PC-3 (cell line): ENCODE measurements around the gene DHRS2. TPM values are rescaled to one million over a fixed set of nuclear protein-coding genes. Genes with fewer than 3 reads are reported as not detected.
"Not testable (repeated sequence)": the region's sequence is repeated elsewhere in the genome, so short reads cannot be mapped to it uniquely, and the experiment has no call there.

Source experiments
- ATAC-seq: fragments of 200-7000 bp; cut with Tn5 transposase; 2 replicates; pipeline ENCODE4 v1.9.1; 2020; ENCODE audit warnings: mild to moderate bottlenecking, moderate library complexity
- BruUV-seq: library from RNA; stranded (reverse); fragments of 400-500 nt; replicated peaks from 2 replicates; lab custom pipeline; 2021; lab: Mats Ljungman, UMichigan
- CTCF ChIA-PET: fragments of 300-600 bp; sonication (Branson Sonifier 250); formaldehyde crosslinking; loops from one replicate; lab custom pipeline; 2022; ENCODE audit warnings: antibody characterized with exemption; lab: Charles Lee
- POLR2A ChIA-PET: fragments of 300-600 bp; sonication (Branson Sonifier 250); formaldehyde crosslinking; loops from one replicate; lab custom pipeline; 2022; ENCODE audit warnings: antibody characterized with exemption; ENCODE audit not compliant: unreplicated experiment; lab: Charles Lee
- DNase-seq: peaks from one replicate; pipeline ENCODE4 v3.0.0-alpha.2; 2015
- H2AFZ ChIP-seq: fragments of 300-600 bp; sonication (generic); 2 replicates; pipeline ENCODE4 v1.6.0; 2016; ENCODE audit warnings: antibody characterized with exemption, low read length
- H3F3A ChIP-seq: fragments of 300-600 bp; sonication (generic); one replicate; pipeline ENCODE4 v1.6.0; 2017; ENCODE audit warnings: antibody characterized with exemption, low read length, control low read depth, mild to moderate bottlenecking; ENCODE audit not compliant: unreplicated experiment
- H3K27ac ChIP-seq: fragments of 300-600 bp; sonication (generic); 2 replicates; pipeline ENCODE4 v1.5.1; 2016; ENCODE audit warnings: mild to moderate bottlenecking, low read length
- H3K27me3 ChIP-seq: fragments of 300-600 bp; sonication (generic); 2 replicates; pipeline ENCODE4 v1.6.1; 2016; ENCODE audit warnings: low read length, mixed read lengths
- H3K36me3 ChIP-seq: fragments of 300-600 bp; sonication (generic); 2 replicates; pipeline ENCODE4 v1.6.1; 2016; ENCODE audit warnings: low read depth, mixed run types, low read length, mixed read lengths
- H3K4me1 ChIP-seq: fragments of 300-600 bp; sonication (generic); 2 replicates; pipeline ENCODE4 v1.5.1; 2016; ENCODE audit warnings: low read length; ENCODE audit not compliant: insufficient read depth
- H3K4me2 ChIP-seq: fragments of 300-600 bp; sonication (generic); 2 replicates; pipeline ENCODE4 v1.6.0; 2016; ENCODE audit warnings: low read length
- H3K4me3 ChIP-seq: fragments of 300-600 bp; sonication (generic); 2 replicates; pipeline ENCODE4 v1.5.1; 2016; ENCODE audit warnings: mild to moderate bottlenecking, low read length, mixed read lengths
- H3K79me2 ChIP-seq: fragments of 300-600 bp; sonication (generic); 2 replicates; pipeline ENCODE4 v1.6.1; 2017; ENCODE audit warnings: low read length, mixed read lengths
- H3K9ac ChIP-seq: fragments of 300-600 bp; sonication (generic); 2 replicates; pipeline ENCODE4 v1.6.0; 2016; ENCODE audit warnings: mild to moderate bottlenecking, low read length
- H3K9me2 ChIP-seq: fragments of 300-600 bp; sonication (generic); replicated peaks from 2 replicates; pipeline ENCODE4 v1.6.1; 2016; ENCODE audit warnings: mixed run types, low read length, mixed read lengths
- H3K9me3 ChIP-seq: fragments of 300-600 bp; sonication (generic); 2 replicates; pipeline ENCODE4 v1.6.1; 2016; ENCODE audit warnings: low read length, mixed read lengths
- H4K20me1 ChIP-seq: fragments of 300-600 bp; sonication (generic); 2 replicates; pipeline ENCODE4 v1.6.1; 2016; ENCODE audit warnings: low read length, mixed read lengths
- EZH2 ChIP-seq: fragments of 300-600 bp; sonication (generic); IDR thresholded peaks from one replicate; pipeline ENCODE4 v1.6.1; 2017; ENCODE audit warnings: antibody characterized with exemption, mild to moderate bottlenecking, low read length; ENCODE audit not compliant: unreplicated experiment
- EZH2phosphoT487 ChIP-seq: fragments of 300-600 bp; sonication (generic); IDR thresholded peaks from 2 replicates; pipeline ENCODE4 v1.6.1; 2018; ENCODE audit warnings: mild to moderate bottlenecking, antibody characterized with exemption, low read length, borderline replicate concordance
- intact Hi-C: fragments of 100-400 bp; cut with micrococcal nuclease; formaldehyde crosslinking; loops from 2 replicates; pipeline ENCODE4 v1.9.0; 2023
- total RNA-seq: library from RNA; depleted of rRNA; stranded (reverse); fragments of >200 nt; gene quantifications from 2 replicates; pipeline ENCODE4 v1.2.3, GENCODE V29; 2014
- TF ChIP-seq, protein P1 (sequence below): fragments of 300-600 bp; sonication (generic); conservative IDR thresholded peaks from 2 replicates; pipeline ENCODE4 v1.5.1; 2017; ENCODE audit warnings: antibody characterized with exemption, low read depth, mild to moderate bottlenecking, low read length

Gene DHRS2
- total RNA-seq, 1 experiment from 2014 or later, result 40.9 TPM

DNA sequence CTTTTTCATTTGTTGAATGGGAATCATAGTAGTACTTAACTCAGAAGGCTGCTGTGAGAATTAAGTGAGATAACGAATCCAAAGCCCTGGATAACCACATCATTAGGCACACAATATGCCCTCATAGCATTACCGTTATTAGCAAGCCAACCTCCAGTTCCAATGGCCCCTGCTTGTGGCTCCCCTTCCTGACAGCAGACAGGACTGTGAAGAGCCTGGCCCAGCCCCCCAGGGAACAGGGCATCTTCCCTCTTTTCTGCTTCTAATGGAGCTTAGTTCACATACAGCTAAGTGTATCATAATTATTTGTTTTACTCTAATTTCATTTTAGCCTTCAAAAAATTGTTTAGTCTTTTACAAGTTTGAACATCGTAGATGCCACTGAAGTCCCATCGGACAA is 39.7 kb downstream of the DHRS2 start:
- no peak overlapping the region for H3K4me3 ChIP-seq
- no peak overlapping the region for H2AFZ ChIP-seq
- H3F3A ChIP-seq, result no peaks in the 10 kb centered on the region
- ChIA-PET CTCF (no interaction called here), POLR2A (no interaction called here)
- peaks cover 57% of the 10 kb centered on the region for H3K27me3 ChIP-seq
- DNase-seq (no peak), ATAC-seq (no peak)
- H3K4me1 ChIP-seq, result no peaks in the 10 kb centered on the region
- H3K9me2 ChIP-seq, result no peaks in the 10 kb centered on the region; the same call in 1 of the 2 replicates
- no peak overlapping the region for H3K27ac ChIP-seq
- no peak overlapping the region for H3K4me2 ChIP-seq
- H4K20me1 ChIP-seq, result no peaks in the 10 kb centered on the region
- intact Hi-C loops, result no loop called here
- H3K79me2 ChIP-seq, result no peaks in the 10 kb centered on the region
- H3K9me3 ChIP-seq, result no peaks in the 10 kb centered on the region
- TF ChIP-seq EZH2 (no peak), EZH2phosphoT487 (no peak)
- TF ChIP-seq, protein P1, sequence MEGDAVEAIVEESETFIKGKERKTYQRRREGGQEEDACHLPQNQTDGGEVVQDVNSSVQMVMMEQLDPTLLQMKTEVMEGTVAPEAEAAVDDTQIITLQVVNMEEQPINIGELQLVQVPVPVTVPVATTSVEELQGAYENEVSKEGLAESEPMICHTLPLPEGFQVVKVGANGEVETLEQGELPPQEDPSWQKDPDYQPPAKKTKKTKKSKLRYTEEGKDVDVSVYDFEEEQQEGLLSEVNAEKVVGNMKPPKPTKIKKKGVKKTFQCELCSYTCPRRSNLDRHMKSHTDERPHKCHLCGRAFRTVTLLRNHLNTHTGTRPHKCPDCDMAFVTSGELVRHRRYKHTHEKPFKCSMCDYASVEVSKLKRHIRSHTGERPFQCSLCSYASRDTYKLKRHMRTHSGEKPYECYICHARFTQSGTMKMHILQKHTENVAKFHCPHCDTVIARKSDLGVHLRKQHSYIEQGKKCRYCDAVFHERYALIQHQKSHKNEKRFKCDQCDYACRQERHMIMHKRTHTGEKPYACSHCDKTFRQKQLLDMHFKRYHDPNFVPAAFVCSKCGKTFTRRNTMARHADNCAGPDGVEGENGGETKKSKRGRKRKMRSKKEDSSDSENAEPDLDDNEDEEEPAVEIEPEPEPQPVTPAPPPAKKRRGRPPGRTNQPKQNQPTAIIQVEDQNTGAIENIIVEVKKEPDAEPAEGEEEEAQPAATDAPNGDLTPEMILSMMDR, result no peak
- H3K9ac ChIP-seq, result no peak overlapping the region
- H3K36me3 ChIP-seq, result no peaks in the 10 kb centered on the region
- BruUV-seq, result no TSS peak

- Histone ChIP-seq H4K20me1 (no peaks in the 10 kb centered on the region), H2AFZ (no peak overlapping the region), H3K79me2 (no peaks in the 10 kb centered on the region), H3K4me2 (no peak overlapping the region), H3K9me2 (no peaks in the 10 kb centered on the region), H3K9ac (no peak overlapping the region), H3F3A (no peaks in the 10 kb centered on the region), H3K4me3 (no peak overlapping the region), H3K27me3 (peaks cover 50% of the 10 kb centered on the region), H3K36me3 (no peaks in the 10 kb centered on the region), H3K4me1 (no peaks in the 10 kb centered on the region), H3K9me3 (no peaks in the 10 kb centered on the region), H3K27ac (no peak overlapping the region)
- DNase-seq (no peak), ATAC-seq (no peak)
- CTCF ChIA-PET, result no interaction called here
- intact Hi-C loops, result no loop called here
- no TSS peak for BruUV-seq
- TF ChIP-seq EZH2 (no peak), EZH2phosphoT487 (no peak)
- TF ChIP-seq, protein P1, result no peak
- POLR2A ChIA-PET, result no interaction called here
Measured at GRCh38 chr14:23681337-23681736, 45.2 kb downstream of the DHRS2 start.

GRCh38 chr14:23689709-23690514 is 53.7 kb downstream of the DHRS2 start:
- CTCF ChIA-PET, BruUV-seq: not testable (repeated sequence)

More at GRCh38 chr14:23689709-23690514, 53.7 kb downstream of the DHRS2 start:
- POLR2A ChIA-PET, H3K4me3 ChIP-seq, H3K27ac ChIP-seq, H3K79me2 ChIP-seq, H3K9me3 ChIP-seq, intact Hi-C loops, H4K20me1 ChIP-seq, H3K36me3 ChIP-seq, H2AFZ ChIP-seq, H3F3A ChIP-seq, ATAC-seq, H3K9ac ChIP-seq, H3K9me2 ChIP-seq, H3K4me1 ChIP-seq, H3K4me2 ChIP-seq, DNase-seq: not testable (repeated sequence)
- peaks cover 43% of the 10 kb centered on the region for H3K27me3 ChIP-seq
